A549 (cell line): ENCODE results near the gene SYNPO2.

ENCODE experiments used
- HOXA7 ChIP-seq: fragments of 250-450 bp; sonication (Bioruptor Pico); IDR thresholded peaks from 2 replicates; pipeline ENCODE4 v1.5.0; 2020; ENCODE audit warnings: mild to moderate bottlenecking, moderate library complexity
- JUNB ChIP-seq: fragments of >200 bp; sonication (Bioruptor Twin); formaldehyde crosslinking; IDR thresholded peaks from 2 replicates; pipeline ENCODE4 v1.6.1; 2016
- KDM5A ChIP-seq: fragments of 200-600 bp; sonication (generic); IDR thresholded peaks from 2 replicates; pipeline ENCODE4 v1.6.1; 2016; ENCODE audit warnings: antibody characterized with exemption, mild to moderate bottlenecking
- TF ChIP-seq, protein P1 (sequence below): fragments of >200 bp; sonication (Bioruptor Twin); formaldehyde crosslinking; IDR thresholded peaks from 3 replicates; pipeline ENCODE4 v1.5.1; 2016

DNA sequence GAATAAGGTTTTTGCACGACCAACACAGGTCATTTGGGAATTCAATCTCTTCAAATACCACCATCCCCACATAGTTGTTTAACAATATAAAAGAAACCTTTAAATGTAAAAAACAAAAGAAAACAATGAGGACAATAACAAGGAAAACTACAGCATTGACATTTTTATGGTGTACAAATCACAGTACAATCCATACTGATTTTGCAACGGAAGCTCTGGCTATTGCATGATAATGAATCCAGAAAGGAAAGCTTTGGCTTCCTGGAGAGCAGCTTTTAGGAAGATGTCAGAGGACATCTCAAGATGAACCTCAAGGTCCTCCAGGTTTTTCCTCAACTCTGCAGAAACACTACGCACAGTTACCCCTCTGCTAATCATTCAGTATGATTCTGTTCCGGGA, 135.4 kb downstream of the SYNPO2 start:
- TF ChIP-seq, protein P1, sequence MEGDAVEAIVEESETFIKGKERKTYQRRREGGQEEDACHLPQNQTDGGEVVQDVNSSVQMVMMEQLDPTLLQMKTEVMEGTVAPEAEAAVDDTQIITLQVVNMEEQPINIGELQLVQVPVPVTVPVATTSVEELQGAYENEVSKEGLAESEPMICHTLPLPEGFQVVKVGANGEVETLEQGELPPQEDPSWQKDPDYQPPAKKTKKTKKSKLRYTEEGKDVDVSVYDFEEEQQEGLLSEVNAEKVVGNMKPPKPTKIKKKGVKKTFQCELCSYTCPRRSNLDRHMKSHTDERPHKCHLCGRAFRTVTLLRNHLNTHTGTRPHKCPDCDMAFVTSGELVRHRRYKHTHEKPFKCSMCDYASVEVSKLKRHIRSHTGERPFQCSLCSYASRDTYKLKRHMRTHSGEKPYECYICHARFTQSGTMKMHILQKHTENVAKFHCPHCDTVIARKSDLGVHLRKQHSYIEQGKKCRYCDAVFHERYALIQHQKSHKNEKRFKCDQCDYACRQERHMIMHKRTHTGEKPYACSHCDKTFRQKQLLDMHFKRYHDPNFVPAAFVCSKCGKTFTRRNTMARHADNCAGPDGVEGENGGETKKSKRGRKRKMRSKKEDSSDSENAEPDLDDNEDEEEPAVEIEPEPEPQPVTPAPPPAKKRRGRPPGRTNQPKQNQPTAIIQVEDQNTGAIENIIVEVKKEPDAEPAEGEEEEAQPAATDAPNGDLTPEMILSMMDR, result no peak
- TF ChIP-seq KDM5A (no peak), JUNB (no peak), HOXA7 (CRISPR knock-in tag) (no peak)
